OCI-LY1 (cell line): ENCODE data around the gene BTBD2.

Source experiments
- H2AFZ ChIP-seq: fragments of 200-600 bp; sonication (generic), shearing (Covaris generic); 2 replicates; pipeline ENCODE4 v1.6.0; 2014; ENCODE audit warnings: antibody characterized with exemption, mild to moderate bottlenecking, low read length
- H3F3A ChIP-seq: fragments of 200-600 bp; sonication (generic), shearing (Covaris generic); 2 replicates; pipeline ENCODE4 v1.6.0; 2014; ENCODE audit warnings: mild to moderate bottlenecking, antibody characterized with exemption, low read length, moderate library complexity; ENCODE audit not compliant: insufficient read depth
- H3K27ac ChIP-seq: fragments of 200-600 bp; sonication (generic); 2 replicates; pipeline ENCODE4 v1.5.1; 2014; ENCODE audit warnings: low read length, mixed run types, mild to moderate bottlenecking, low read depth; ENCODE audit not compliant: poor library complexity, severe bottlenecking
- H3K27me3 ChIP-seq: fragments of 200-600 bp; sonication (generic); 2 replicates; pipeline ENCODE4 v1.6.0; 2014; ENCODE audit warnings: antibody characterized with exemption, mild to moderate bottlenecking, low read length, moderate library complexity; ENCODE audit not compliant: insufficient read depth
- H3K36me3 ChIP-seq: fragments of 200-600 bp; sonication (generic); 2 replicates; pipeline ENCODE4 v1.6.1; 2014; ENCODE audit warnings: mild to moderate bottlenecking, antibody characterized with exemption, low read length, moderate library complexity, mixed read lengths; ENCODE audit not compliant: insufficient read depth
- H3K4me1 ChIP-seq: fragments of 200-600 bp; sonication (generic); 2 replicates; pipeline ENCODE4 v1.5.1; 2014; ENCODE audit warnings: mild to moderate bottlenecking, low read length, moderate library complexity; ENCODE audit not compliant: insufficient read depth, severe bottlenecking
- H3K4me2 ChIP-seq: fragments of 200-600 bp; sonication (generic), shearing (Covaris generic); 2 replicates; pipeline ENCODE4 v1.6.1; 2014; ENCODE audit warnings: low read length
- H3K4me3 ChIP-seq: fragments of 200-600 bp; sonication (generic); 2 replicates; pipeline ENCODE4 v1.5.1; 2014; ENCODE audit warnings: low read length, low read depth, mild to moderate bottlenecking, mixed read lengths; ENCODE audit not compliant: poor library complexity, severe bottlenecking
- H3K79me2 ChIP-seq: fragments of 200-600 bp; shearing (Covaris generic); 2 replicates; pipeline ENCODE4 v1.6.1; 2016; ENCODE audit warnings: mixed run types, low read length, mixed read lengths; ENCODE audit not compliant: insufficient read depth
- H3K9ac ChIP-seq: fragments of 200-600 bp; sonication (generic), shearing (Covaris generic); 2 replicates; pipeline ENCODE4 v1.6.1; 2014; ENCODE audit warnings: mild to moderate bottlenecking, low read length, mixed read lengths
- H3K9me2 ChIP-seq: fragments of 200-600 bp; sonication (generic), shearing (Covaris generic); 2 replicates; pipeline ENCODE4 v1.6.1; 2014; ENCODE audit warnings: low read depth, mild to moderate bottlenecking, low read length, mixed read lengths
- H3K9me3 ChIP-seq: fragments of 200-600 bp; shearing (Covaris generic); 2 replicates; pipeline ENCODE4 v1.6.1; 2014; ENCODE audit warnings: low read length, mixed read lengths
- H4K20me1 ChIP-seq: fragments of 200-600 bp; sonication (generic), shearing (Covaris generic); 2 replicates; pipeline ENCODE4 v1.6.0; 2016; ENCODE audit warnings: mild to moderate bottlenecking, low read length; ENCODE audit not compliant: insufficient read depth
- CTCF ChIP-seq: fragments of 200-600 bp; sonication (generic), shearing (Covaris generic); IDR thresholded peaks from 2 replicates; pipeline ENCODE4 v1.5.1; 2017; ENCODE audit warnings: mild to moderate bottlenecking, antibody characterized with exemption, low read length, moderate library complexity, mixed read lengths
- EZH2 ChIP-seq: fragments of 200-600 bp; sonication (generic), shearing (Covaris generic); IDR thresholded peaks from 2 replicates; pipeline ENCODE4 v1.8.0; 2017; ENCODE audit warnings: borderline replicate concordance, mixed run types, mild to moderate bottlenecking, antibody characterized with exemption, low read length, moderate library complexity, mixed read lengths

Gene BTBD2

GRCh38 chr19:2051773-2052704 is 36.5 kb upstream of the BTBD2 start:
- Histone ChIP-seq H3K79me2 (no peaks in the 10 kb centered on the region), H3K9me3 (no peaks in the 10 kb centered on the region), H2AFZ (no peak overlapping the region), H3K27ac (peak overlapping the region; percentile 90), H3F3A (no peaks in the 10 kb centered on the region), H3K27me3 (no peaks in the 10 kb centered on the region), H3K4me2 (peak overlapping the region; percentile 58; the same call in 1 of the 2 replicates), H3K4me3 (peak overlapping the region; percentile 42), H4K20me1 (no peaks in the 10 kb centered on the region), H3K9me2 (no peaks in the 10 kb centered on the region), H3K9ac (peak overlapping the region; percentile 24; the same call in 1 of the 2 replicates), H3K36me3 (no peaks in the 10 kb centered on the region; the same call in 1 of the 2 replicates), H3K4me1 (peaks cover 67% of the 10 kb centered on the region)
- TF ChIP-seq CTCF (no peak), EZH2 (no peak)

DNA sequence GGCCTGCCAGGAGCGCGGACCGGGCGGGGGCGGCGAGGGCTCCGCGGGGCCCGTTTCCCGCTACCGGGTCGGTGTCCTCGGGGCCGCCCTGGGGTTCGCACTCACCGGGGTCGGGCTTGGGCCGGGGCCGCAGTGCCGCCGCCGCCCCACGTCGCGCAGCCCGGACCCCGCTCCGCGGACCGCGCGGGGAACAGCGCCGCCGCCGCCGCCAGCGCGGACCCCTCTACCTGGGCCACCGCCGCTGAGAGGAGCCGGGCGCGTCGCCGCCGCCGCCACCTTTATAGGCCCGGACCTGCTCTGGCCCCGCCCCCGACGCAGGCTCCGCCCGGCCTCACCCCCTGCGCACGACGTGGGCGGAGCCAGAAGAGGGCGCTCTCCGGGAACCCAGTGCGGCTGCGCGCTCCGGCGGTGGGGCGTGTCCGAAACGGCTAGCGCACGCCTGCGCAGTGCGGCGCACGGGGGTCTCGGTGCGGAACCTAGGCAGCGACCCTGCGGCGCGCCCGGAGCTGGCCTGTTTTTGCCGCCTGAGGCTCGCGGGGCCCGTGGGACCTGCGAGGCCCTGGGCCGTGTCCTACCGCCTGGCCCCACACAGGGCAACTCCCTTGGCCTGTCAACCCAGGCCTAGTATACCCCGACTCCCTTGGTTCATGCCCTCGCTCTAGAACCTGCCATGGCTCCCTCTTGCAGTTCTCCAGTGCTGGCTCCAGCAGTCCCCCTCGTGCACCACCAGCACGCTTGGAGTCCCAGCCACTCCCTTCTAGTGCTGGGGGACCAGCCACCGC is 35.7 kb upstream of the BTBD2 start, which contains the start of gene MKNK2:
Gene MKNK2 (minus strand): TSS at position 254 of the 782 bp plus-strand sequence. CDS start 393 bp downstream, outside the sequence.
- TF ChIP-seq CTCF (0 out of 2 replicates have a peak, but pooled peaks have one; percentile 5), EZH2 (no peak)
- Histone ChIP-seq H3K79me2 (no peaks in the 10 kb centered on the region), H3K27me3 (no peaks in the 10 kb centered on the region), H3K9me2 (no peaks in the 10 kb centered on the region), H3K27ac (peak within 1 kb of the TSS; percentile 90), H3K9me3 (no peaks in the 10 kb centered on the region), H3K4me1 (peaks cover 63% of the 10 kb centered on the region), H2AFZ (no peak within 1 kb of the TSS), H4K20me1 (no peaks in the 10 kb centered on the region), H3F3A (no peaks in the 10 kb centered on the region), H3K4me3 (peak within 1 kb of the TSS; percentile 77), H3K36me3 (peaks cover 5% of the 10 kb centered on the region; the same call in 1 of the 2 replicates), H3K4me2 (peak within 1 kb of the TSS; percentile 91), H3K9ac (peak within 1 kb of the TSS; percentile 60)

- peaks cover 59% of the 10 kb centered on the region for H3K4me1 ChIP-seq
- peak overlapping the region; percentile 39 for H3K27ac ChIP-seq
- no peaks in the 10 kb centered on the region for H3K79me2 ChIP-seq
- no peak for TF ChIP-seq EZH2
- no peak for TF ChIP-seq CTCF
- peak overlapping the region; percentile 77 for H3K4me3 ChIP-seq
- no peaks in the 10 kb centered on the region for H3K9me3 ChIP-seq
- H3K4me2 ChIP-seq: peak overlapping the region; percentile 91
- H2AFZ ChIP-seq: no peak overlapping the region
- H3K9me2 ChIP-seq: no peaks in the 10 kb centered on the region
- no peaks in the 10 kb centered on the region for H4K20me1 ChIP-seq
- no peaks in the 10 kb centered on the region for H3F3A ChIP-seq
- no peaks in the 10 kb centered on the region for H3K27me3 ChIP-seq
- peak overlapping the region; percentile 60 for H3K9ac ChIP-seq
- H3K36me3 ChIP-seq: peaks cover 11% of the 10 kb centered on the region; the same call in 1 of the 2 replicates
These were observed 35.0 kb upstream of the BTBD2 start for GRCh38 chr19:2050349-2050990.
